C4-2B (cell line): Measurements from ENCODE around the gene PISD.

Experiments used
- ZFX ChIP-seq: fragments of 450-650 bp; IDR thresholded peaks from 2 replicates; pipeline ENCODE4 v1.6.1; 2017
- TF ChIP-seq, protein P1 (sequence below): fragments of 450-650 bp; conservative IDR thresholded peaks from 2 replicates; pipeline ENCODE4 v1.5.1; 2017; ENCODE audit warnings: mild to moderate bottlenecking

DNA sequence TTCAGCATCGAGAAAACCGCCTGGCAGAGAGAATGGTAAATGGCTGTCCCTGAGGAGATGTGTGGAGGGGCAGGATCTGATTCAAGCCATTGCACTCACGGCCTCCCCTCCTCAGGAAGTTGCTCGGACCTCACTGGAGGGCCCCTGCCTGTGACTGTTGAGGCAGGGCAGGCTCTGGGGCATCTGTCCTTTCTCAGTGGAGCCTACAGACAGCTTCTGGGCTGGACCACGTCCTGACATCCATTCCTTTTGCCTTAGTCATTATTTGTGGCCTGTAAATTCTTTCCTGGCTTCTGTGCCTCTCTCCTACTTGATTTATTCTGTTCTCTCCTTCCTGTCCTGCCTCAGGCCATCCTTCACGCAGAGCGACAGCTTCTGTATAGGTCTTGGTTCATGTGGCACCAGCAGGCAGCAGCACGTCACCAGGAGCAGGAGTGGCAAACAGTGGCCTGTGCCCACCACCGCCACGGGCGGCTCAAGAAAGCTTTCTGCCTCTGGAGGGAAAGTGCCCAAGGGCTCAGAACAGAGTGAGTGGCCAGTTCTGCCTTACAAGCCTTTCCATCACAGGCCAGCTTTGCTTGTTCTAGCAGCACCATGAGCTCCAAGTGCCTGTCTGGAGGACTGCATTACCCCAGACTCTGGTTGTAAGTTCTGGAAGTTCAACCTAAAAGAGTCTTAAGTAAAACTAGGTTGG lies 59.6 kb downstream of the PISD start:
- TF ChIP-seq, protein P1, sequence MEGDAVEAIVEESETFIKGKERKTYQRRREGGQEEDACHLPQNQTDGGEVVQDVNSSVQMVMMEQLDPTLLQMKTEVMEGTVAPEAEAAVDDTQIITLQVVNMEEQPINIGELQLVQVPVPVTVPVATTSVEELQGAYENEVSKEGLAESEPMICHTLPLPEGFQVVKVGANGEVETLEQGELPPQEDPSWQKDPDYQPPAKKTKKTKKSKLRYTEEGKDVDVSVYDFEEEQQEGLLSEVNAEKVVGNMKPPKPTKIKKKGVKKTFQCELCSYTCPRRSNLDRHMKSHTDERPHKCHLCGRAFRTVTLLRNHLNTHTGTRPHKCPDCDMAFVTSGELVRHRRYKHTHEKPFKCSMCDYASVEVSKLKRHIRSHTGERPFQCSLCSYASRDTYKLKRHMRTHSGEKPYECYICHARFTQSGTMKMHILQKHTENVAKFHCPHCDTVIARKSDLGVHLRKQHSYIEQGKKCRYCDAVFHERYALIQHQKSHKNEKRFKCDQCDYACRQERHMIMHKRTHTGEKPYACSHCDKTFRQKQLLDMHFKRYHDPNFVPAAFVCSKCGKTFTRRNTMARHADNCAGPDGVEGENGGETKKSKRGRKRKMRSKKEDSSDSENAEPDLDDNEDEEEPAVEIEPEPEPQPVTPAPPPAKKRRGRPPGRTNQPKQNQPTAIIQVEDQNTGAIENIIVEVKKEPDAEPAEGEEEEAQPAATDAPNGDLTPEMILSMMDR = no peak
- no peak for TF ChIP-seq ZFX
